ENCODE results near the gene CAVIN2.

CAVIN2 gene

DNA sequence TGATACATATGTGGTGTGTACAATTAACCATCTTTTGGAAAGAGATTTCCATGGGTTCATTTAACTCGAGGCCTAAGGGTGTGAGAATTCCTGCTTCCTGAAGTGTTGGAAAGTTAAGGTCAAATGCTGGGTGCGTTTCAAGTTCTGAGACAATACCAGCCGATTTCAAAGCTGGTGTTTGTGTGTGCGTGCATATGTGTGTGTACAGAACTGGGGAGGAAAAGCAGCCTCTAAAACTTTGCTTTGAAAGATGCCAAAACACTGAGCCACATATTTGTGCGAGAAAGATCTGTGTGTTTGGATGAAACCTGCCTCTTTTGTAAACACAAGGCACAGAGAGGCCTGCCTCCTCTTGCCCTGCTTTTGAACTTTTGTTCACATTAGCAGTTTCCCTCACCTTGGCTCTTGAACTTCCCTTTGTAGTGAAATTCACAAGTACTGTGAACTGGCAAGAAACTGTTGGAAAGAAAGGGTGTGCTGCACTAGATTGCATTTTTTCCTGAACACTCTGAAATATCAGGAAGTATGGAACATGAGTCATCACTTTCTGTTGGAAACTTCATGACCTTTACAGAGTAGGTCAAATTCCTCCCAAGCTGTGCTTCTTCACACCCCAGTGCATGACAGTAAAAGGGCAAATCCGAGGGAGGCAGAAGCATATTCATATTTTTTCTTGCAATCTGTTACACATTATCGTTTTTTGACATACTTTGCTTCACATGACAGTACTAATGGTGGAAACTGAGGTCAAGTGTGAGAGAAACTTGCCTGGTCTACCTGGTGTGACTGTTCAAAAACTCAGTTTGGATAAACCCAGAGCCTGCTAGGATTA is 20.0 kb upstream of the CAVIN2 start:
- DNase-seq (ENCODE audit: extremely low spot score) = no peak
- POLR2A ChIA-PET = no interaction called here
- CTCF ChIA-PET = no interaction called here

DNA sequence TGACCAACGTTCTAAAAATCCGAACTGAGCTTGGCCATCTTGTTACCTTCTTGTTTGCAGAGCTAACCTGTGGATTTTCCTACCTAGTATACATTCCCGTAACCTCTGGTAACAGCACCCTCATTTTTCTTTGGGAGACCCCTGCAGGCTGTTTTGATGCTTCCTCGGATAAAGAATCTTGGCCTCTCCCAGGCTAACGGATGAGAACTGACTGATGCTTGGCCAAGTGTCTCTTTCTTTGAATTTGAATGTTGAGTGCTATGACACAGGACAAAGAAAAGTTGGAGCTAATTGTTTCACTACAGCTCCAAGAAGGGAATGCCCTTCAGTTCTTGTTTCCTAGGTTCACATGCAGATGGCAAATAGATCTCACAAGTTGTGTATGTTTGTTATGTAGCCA is 19.3 kb upstream of the CAVIN2 start:
- no peak for TF ChIP-seq L3MBTL2 (conservative IDR thresholded peaks at IDR 0.05)
- TF ChIP-seq CTBP1 (IDR thresholded peaks at IDR 0.05; ENCODE audit: borderline replicate concordance) = no peak
- TF ChIP-seq ARNT (IDR thresholded peaks at IDR 0.05) = no peak
- TF ChIP-seq SUZ12 (IDR thresholded peaks at IDR 0.05) = no peak
- no peak for TF ChIP-seq FOXK2 (IDR thresholded peaks at IDR 0.05)
- TF ChIP-seq, protein P1, sequence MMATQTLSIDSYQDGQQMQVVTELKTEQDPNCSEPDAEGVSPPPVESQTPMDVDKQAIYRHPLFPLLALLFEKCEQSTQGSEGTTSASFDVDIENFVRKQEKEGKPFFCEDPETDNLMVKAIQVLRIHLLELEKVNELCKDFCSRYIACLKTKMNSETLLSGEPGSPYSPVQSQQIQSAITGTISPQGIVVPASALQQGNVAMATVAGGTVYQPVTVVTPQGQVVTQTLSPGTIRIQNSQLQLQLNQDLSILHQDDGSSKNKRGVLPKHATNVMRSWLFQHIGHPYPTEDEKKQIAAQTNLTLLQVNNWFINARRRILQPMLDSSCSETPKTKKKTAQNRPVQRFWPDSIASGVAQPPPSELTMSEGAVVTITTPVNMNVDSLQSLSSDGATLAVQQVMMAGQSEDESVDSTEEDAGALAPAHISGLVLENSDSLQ (IDR thresholded peaks at IDR 0.05) = no peak
- TF ChIP-seq HDGF (IDR thresholded peaks at IDR 0.05; ENCODE audit: borderline replicate concordance) = no peak
- TF ChIP-seq FOXM1 (IDR thresholded peaks at IDR 0.05; ENCODE audit: borderline replicate concordance) = no peak
- CTCF ChIA-PET = no interaction called here
- DNase-seq (ENCODE audit: extremely low spot score) = no peak
- POLR2A ChIA-PET = no interaction called here

More for the DNA sequence above, 20.0 kb upstream of the CAVIN2 start:
- TF ChIP-seq SUZ12 (IDR thresholded peaks at IDR 0.05) (no peak), CTBP1 (IDR thresholded peaks at IDR 0.05; ENCODE audit: borderline replicate concordance) (no peak), LEF1 (IDR thresholded peaks at IDR 0.05; ENCODE audit: borderline replicate concordance) (no peak), TARDBP (IDR thresholded peaks at IDR 0.05) (no peak), FOXM1 (IDR thresholded peaks at IDR 0.05; ENCODE audit: borderline replicate concordance) (no peak), FOXK2 (IDR thresholded peaks at IDR 0.05) (no peak), ZNF384 (IDR thresholded peaks at IDR 0.05) (no peak), ELF4 (IDR thresholded peaks at IDR 0.05) (no peak), L3MBTL2 (conservative IDR thresholded peaks at IDR 0.05) (no peak), SP1 (IDR thresholded peaks at IDR 0.05) (no peak), NFRKB (IDR thresholded peaks at IDR 0.05) (no peak), FOXA1 (IDR thresholded peaks at IDR 0.05) (no peak)

DNA sequence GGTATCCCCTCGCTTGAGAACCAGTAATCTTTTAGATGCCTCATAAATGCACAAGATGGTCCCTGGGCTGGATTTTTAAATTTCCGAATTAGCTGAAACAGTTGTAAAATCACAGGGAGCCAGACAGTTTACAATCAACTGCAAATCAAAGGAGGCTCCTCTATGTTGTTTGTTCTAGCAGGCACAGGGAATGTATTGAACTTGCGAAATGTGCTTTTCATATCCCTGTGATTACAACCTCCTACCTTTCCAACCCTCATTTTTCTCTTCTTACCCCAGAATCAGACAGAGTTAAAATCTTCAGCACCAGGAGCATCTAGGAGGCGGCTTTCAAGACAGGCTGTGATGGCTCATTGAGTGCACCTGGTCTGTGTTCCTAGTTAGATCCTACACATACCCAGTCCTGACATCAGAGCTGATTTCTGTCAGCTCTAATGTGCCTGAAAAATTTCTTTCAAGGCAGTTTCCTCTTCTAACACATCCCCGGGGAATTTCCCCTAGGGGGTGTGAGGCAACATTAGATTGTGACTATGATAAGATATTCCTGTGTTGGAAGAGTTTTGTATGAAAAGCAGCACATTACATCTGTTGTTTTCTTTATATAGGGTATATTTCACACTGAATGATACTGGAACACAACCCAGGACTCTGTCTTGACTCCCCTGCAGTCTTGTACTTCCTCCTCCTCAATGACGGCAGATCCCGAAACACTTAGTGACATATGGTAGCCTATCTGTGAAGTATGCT is 17.9 kb upstream of the CAVIN2 start:
- POLR2A ChIA-PET = no interaction called here

DNA sequence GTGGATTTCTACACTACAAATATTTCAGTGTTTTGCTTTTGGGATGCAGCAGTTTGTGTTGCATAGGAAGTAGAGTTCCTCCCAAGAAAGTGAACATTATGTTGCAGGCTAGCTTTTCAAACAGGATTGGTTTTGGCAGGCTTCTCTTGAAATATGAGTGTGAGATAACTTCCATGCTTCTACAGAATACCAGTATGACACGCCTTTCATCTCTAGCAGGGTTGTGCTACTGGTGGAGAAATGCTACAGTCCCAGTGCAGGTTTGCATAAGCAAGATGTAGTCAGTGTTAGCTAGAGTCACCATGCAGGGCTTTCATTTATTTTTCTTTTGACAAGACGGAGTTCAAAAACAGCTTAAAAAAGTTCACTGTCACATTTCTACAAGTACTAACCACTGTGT is 17.1 kb upstream of the CAVIN2 start:
- DNase-seq (ENCODE audit: extremely low spot score) = no peak
- TF ChIP-seq BHLHE40 (IDR thresholded peaks at IDR 0.05; ENCODE audit: borderline replicate concordance) (no peak), LEF1 (IDR thresholded peaks at IDR 0.05; ENCODE audit: borderline replicate concordance) (no peak), ELF4 (IDR thresholded peaks at IDR 0.05) (no peak), ZNF384 (IDR thresholded peaks at IDR 0.05) (no peak), TARDBP (IDR thresholded peaks at IDR 0.05) (no peak)
- ChIA-PET POLR2A (no interaction called here), CTCF (no interaction called here)

More for the DNA sequence above, 17.9 kb upstream of the CAVIN2 start:
- TF ChIP-seq ARNT (IDR thresholded peaks at IDR 0.05) (no peak), LEF1 (IDR thresholded peaks at IDR 0.05; ENCODE audit: borderline replicate concordance) (no peak), FOXM1 (IDR thresholded peaks at IDR 0.05; ENCODE audit: borderline replicate concordance) (no peak), TARDBP (IDR thresholded peaks at IDR 0.05) (no peak), FOXA1 (IDR thresholded peaks at IDR 0.05) (no peak), FOXK2 (IDR thresholded peaks at IDR 0.05) (no peak)
- DNase-seq (ENCODE audit: extremely low spot score) = no peak
- CTCF ChIA-PET = no interaction called here

DNA sequence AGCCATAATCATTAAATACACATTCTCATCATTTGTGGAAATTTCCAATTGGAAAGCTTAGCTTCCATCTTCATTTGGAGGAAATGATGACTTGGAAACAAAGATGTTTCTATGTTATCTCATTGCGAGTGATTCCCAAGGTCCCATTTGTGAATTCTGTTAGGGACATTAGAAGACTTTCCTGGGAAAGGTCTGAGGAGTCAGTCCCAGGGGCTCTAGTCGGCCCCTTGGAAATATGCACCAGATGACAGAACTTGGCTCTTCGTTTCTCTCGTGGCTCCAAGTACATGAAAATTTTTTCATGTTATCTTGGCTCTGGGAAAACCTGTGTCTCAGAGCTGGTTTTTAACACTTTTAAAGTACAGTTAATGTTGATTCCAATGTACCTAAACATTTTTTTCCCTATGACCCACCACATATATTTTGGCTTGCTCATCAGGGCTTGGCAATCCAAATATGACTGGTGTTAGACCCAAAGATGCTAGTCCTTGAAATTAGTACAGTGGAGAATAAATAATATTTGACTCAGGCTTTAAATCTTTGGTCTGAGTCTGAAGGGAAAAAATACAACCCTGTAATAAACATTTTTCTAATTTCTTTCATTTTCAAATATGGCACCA is 15.4 kb upstream of the CAVIN2 start:
- no peak for TF ChIP-seq CTBP1 (IDR thresholded peaks at IDR 0.05; ENCODE audit: borderline replicate concordance)
- TF ChIP-seq FOXA1 (IDR thresholded peaks at IDR 0.05) = no peak
- no peak for TF ChIP-seq TARDBP (IDR thresholded peaks at IDR 0.05)
- no peak for TF ChIP-seq NFRKB (IDR thresholded peaks at IDR 0.05)
- no peak for TF ChIP-seq L3MBTL2 (conservative IDR thresholded peaks at IDR 0.05)
- TF ChIP-seq, protein P1 (IDR thresholded peaks at IDR 0.05) = no peak
- no peak for DNase-seq (ENCODE audit: extremely low spot score)
- ChIA-PET CTCF (no interaction called here), POLR2A (no interaction called here)

DNA sequence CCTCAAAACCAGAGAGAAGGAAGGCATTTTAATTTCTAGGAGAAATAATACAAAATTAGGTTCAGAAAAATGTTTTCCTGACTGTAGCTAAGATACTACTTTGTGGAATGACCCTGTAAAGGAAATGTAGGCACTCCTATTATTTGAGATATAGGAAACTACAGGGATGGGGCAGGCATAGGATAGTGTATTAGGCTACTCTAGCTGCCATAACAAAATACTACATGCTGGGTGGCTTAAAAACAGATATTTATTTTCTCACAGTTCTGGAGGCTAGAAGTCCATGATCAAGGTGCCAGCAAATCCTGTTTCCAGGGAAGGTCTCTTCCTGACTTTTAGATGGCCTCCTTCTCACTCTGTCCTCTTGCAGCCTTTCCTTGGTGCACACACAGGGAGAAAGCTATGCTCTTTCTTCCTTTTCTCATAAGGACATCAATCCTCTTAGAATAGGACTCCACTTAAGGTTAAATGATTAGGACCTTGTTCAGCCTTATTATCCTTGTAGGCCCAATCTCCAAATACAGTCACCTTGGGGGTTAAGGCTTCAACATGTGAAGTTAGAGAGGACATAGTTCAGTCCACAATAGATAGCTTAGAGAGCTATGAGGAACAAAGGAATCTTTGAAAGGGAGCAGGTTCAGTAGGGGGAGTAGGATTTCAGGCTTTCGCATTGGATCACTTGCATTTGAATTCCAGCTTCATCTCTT is 14.0 kb upstream of the CAVIN2 start:
- no peak for DNase-seq (ENCODE audit: extremely low spot score)
- ChIA-PET CTCF (no interaction called here), POLR2A (no interaction called here)
- TF ChIP-seq BHLHE40 (IDR thresholded peaks at IDR 0.05; ENCODE audit: borderline replicate concordance) (no peak), FOXM1 (IDR thresholded peaks at IDR 0.05; ENCODE audit: borderline replicate concordance) (no peak), NFRKB (IDR thresholded peaks at IDR 0.05) (no peak), FOXK2 (IDR thresholded peaks at IDR 0.05) (no peak), HDGF (IDR thresholded peaks at IDR 0.05; ENCODE audit: borderline replicate concordance) (no peak), FOXA1 (IDR thresholded peaks at IDR 0.05) (no peak), LEF1 (IDR thresholded peaks at IDR 0.05; ENCODE audit: borderline replicate concordance) (no peak), CTBP1 (IDR thresholded peaks at IDR 0.05; ENCODE audit: borderline replicate concordance) (no peak), SUZ12 (IDR thresholded peaks at IDR 0.05) (no peak), TARDBP (IDR thresholded peaks at IDR 0.05) (no peak), SP1 (IDR thresholded peaks at IDR 0.05) (no peak), ARNT (IDR thresholded peaks at IDR 0.05) (no peak), ZNF384 (IDR thresholded peaks at IDR 0.05) (no peak), ELF4 (IDR thresholded peaks at IDR 0.05) (no peak), L3MBTL2 (conservative IDR thresholded peaks at IDR 0.05) (no peak)
- TF ChIP-seq, protein P1 (IDR thresholded peaks at IDR 0.05) = no peak

Measured in HEK293T (cell line).